T47D (cell line): Measurements from ENCODE around the gene SHROOM3.

Experiments used
- DNase-seq, 2 experiments: peaks; one replicate each; pipeline versions ENCODE4 v3.0.0 to v3.0.0-alpha.2; 2011 to 2012; ENCODE audit warnings: low read depth in 1 of 2, low spot score in 1 of 2
- JUND ChIP-seq: IDR thresholded peaks from 2 replicates; pipeline ENCODE4 v1.6.1; 2012; ENCODE audit warnings: low read depth
- in situ Hi-C: cut with HindIII; loops from 2 replicates; pipeline ENCODE4 v1.10.0; 2016; ENCODE audit warnings: low sequenced_read_pairs, low pct_unique_long_range_greater_than_20kb

Gene SHROOM3

DNA sequence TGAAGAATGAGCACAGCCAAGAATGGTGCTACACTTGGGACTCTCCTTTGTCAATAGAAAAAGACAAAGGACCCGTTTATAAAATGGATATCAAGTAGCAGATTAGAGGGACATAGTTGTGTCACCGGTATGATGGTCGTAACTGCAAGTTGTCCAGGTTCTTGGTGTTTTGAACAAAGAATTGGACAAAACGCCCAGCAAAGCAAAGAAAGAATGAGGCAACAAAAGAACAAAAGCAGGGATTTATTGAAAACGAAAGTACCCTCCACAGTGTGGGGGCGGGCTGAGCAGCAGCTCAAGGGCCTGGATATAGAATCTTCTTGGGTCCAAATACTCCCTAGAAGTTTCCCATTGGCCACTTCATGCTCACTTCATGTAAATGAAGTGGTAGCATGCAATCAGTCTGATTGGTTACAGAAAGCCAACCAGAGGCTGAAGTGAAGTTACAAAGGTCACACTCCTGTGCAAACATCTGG lies 54.7 kb downstream of the SHROOM3 start:
- in situ Hi-C loops, result no loop called here
- no peak for TF ChIP-seq JUND
- no peak for DNase-seq

DNA sequence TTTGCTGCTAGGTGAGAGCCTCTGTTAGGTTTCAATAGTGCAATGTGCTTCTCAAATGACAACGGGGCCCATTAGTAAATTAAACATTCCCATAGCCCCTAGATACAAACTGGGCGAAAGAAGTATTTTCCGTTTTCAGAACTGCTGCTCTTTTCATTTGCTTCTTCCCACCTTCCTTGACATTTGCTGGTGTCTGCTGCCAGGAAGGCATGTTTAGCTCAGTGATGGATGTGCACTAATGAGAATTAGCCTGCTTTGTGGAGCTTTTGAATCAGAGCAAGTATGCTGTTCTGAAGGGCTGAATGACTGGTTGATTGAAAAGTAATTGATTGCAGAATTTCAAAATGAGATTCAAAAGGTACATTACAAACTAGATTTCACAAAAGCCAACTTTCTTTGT lies 57.0 kb downstream of the SHROOM3 start:
- no peak for TF ChIP-seq JUND
- DNase-seq, result no peak
- in situ Hi-C loops, result no loop called here

DNA sequence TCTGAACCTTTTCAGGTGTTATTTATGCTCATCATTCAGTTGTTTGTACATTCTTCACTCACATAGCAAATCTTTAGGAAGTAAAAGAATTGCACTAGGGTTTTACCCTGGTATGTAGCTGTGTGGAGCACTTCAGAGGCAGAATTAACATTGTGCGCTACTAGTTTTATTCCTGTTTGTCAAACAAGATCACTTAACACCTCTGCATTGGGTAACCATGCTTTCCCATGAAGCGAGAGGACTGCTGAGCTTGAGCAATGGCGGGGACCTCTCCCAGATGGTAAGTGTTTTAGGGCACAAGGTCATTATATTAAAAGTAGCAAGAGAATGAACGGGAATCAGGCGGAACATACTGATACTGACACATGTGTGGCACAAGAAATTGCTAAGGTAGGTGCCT lies 59.2 kb downstream of the SHROOM3 start:
- no peak for TF ChIP-seq JUND
- in situ Hi-C loops, result no loop called here
- no peak for DNase-seq

DNA sequence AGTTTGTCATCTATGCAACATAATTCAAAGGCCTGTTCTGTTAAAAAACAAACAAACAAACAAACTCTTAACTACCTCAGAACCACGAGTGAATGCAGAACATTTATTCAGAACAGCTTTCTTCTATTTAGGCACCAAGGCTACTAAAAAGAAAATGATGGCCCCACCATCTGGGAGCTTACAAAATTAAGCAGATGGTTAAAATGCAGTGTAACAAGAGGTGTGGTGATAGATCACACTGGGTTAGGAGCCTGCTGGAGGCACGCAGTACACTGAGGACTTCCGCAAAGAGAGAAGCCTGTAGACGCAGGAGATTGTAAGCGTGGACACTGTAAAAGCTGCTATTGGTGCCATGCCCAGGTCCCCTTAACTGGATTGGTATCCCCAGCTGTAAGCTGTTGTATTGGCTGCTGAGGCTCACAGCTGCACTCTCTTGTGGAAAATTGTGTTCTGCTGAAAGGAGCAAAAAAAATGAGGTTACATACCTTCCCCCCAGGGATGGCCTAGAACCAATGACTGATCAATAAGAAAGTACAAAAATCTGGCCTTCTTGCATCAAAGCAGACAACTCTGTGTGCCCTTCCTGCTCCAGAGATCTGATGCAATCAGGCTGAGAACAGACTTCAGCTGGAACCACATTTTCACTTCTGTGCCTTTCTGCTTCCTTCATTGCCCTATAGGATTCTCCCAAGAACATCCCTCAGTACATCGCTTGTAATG lies 60.0 kb downstream of the SHROOM3 start:
- in situ Hi-C loops, result no loop called here
- DNase-seq, result no peak
- no peak for TF ChIP-seq JUND

DNA sequence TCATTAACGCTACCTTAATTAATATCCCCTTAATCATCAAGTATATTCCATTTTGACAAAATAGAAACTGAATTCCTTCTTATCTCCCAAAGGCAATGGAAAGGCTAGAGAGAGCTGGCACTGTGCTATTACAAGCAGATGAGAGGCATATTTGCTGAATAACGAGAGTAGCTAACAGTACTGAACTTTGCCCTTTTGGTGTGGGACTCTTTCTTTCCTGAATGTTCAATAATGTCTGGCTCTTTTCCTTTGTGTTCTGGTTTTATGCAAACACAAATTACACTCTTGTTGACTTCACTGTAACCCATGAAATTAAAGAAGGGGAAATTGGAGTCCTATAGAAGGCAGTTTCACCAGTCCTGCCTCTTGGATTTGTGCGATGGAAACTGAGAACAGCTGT lies 63.5 kb downstream of the SHROOM3 start:
- TF ChIP-seq JUND, result no peak
- no peak for DNase-seq
- in situ Hi-C loops, result no loop called here

DNA sequence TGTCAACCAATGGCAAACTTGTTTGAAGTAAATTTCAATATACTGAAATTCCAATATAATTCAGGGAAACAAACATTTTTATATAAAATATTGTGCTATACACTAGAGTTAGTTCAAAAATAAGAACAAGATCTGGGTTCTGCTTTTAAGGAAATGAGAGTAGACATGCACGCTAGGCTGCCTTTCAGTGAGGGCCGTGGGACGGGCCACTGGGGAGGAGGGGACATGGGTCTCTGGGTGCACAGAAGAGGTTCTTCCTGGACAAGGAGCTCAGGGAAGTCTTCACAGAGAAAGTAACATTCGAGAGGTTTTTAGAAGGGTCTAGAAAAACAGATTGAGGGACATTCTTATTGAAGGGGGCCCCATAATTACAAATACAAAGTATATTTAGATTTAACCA lies 64.4 kb downstream of the SHROOM3 start:
- TF ChIP-seq JUND, result no peak
- no peak for DNase-seq
- in situ Hi-C loops, result no loop called here

DNA sequence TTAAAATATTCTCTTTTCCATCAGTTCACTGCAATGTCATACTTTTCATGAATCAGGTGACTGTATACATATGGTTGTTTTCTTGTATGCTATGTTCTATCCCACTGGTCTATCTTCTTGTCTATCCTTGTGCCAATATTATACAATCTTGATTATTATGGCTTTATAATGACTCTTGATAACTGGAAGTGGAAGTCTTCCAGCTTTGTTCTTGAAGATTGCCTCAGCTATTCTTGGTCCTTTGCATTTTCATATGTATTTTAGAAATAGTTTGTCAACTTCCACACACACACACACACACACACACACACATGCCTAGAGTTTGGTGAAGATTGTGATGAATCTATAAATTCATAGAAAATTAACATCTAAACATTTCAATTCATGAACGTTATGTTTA lies 67.9 kb downstream of the SHROOM3 start:
- in situ Hi-C loops, result no loop called here
- no peak for DNase-seq
- TF ChIP-seq JUND, result no peak

DNA sequence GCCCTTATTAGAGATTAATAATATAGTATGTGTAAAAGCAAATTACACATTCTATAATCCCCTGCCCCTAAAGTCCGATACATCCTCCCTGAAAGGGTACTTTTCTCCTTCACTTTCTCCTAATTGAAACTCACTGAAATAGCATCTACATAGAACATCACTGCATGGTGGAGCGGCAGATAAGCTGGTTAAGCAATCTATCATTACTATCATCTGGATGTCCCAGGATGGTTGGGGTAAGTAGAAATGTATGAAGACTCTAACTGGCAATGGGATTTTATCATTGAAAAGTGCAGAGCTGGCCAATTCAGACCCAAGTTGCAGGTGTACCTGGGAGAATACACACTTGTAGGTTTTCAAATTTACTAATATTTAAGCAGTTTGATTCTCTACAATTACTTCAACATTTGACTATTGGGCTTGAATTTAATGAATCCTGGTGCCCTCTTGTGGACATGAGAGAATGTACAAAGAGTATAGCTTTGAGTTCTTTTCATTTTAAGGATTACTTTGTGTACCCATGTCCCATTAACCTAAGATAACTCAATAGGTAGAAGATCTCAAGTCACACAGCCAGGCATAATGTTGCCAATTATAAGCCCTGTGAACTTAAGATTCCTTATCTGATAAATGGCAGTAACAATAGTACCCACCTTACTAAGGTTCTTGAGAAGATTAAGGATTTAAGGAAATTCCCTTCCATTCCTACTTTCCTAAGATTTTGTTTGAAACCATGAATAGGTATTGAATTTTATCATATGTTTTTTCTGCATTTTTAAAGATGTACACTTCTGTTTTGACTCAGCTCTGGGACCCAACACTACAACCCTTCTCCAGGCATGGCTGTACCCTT lies 69.8 kb downstream of the SHROOM3 start:
- in situ Hi-C loops, result no loop called here
- peak; percentile 16 to 62 for DNase-seq
- no peak for TF ChIP-seq JUND

DNA sequence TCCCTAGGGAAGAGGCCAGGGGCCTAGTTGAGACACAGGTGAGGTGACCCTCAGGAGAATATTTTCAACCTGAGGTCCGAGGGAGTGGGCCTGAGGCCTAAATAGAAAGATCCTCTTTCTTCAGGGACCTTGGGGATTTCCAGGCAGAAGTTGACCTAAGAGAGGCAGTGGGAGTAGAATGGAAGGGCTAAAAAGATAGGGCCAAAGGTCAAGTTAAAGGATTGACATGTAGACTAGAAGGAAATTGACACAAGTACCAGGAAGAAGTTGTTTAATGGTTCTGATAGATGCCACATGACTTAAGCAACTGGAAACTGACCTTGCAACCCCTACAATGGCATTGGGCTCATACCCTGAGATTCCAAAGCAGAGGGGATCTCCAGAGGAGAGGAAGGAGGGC lies 76.9 kb downstream of the SHROOM3 start:
- TF ChIP-seq JUND, result no peak
- DNase-seq, result no peak
- in situ Hi-C loops, result no loop called here

DNA sequence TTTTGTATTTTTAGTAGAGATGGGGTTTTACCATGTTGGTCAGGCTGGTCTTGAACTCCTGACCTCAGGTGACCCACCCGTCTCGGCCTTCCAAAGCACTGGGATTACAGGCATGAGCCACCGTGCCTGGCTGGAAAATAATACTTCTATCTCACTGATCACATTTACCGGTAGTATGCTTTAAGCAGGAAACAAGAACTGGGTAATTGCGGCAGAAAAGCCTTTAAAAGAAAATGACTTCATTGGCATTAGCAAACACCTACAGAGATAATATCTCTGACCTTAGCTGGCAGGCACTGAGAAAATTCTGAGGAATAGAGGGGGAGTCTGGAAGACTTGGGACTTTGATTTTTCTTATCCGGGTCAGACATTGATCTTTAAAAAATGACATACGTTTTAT lies 78.5 kb downstream of the SHROOM3 start:
- TF ChIP-seq JUND, result no peak
- DNase-seq, result peak in 1 of 2 experiments; percentile 23
- in situ Hi-C loops, result no loop called here

DNA sequence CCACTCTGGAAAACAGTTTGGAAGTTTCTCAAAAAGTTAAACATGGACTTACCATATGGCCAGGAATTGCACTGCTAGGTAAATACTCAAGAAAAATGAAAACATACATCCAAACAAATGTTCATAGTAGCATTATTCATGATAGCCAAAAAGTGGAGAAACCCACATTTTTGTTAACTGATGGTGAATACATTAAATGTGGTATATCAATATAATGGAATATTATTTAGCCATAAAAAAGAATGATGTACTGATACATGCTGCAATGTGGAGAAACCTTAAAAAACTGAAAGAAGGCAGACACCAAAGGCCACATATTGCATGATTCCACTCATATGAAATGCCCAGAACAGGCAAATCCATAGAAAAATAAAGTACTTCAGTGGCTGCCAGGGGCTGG lies 79.1 kb downstream of the SHROOM3 start:
- no peak for TF ChIP-seq JUND
- no peak for DNase-seq
- in situ Hi-C loops, result no loop called here

DNA sequence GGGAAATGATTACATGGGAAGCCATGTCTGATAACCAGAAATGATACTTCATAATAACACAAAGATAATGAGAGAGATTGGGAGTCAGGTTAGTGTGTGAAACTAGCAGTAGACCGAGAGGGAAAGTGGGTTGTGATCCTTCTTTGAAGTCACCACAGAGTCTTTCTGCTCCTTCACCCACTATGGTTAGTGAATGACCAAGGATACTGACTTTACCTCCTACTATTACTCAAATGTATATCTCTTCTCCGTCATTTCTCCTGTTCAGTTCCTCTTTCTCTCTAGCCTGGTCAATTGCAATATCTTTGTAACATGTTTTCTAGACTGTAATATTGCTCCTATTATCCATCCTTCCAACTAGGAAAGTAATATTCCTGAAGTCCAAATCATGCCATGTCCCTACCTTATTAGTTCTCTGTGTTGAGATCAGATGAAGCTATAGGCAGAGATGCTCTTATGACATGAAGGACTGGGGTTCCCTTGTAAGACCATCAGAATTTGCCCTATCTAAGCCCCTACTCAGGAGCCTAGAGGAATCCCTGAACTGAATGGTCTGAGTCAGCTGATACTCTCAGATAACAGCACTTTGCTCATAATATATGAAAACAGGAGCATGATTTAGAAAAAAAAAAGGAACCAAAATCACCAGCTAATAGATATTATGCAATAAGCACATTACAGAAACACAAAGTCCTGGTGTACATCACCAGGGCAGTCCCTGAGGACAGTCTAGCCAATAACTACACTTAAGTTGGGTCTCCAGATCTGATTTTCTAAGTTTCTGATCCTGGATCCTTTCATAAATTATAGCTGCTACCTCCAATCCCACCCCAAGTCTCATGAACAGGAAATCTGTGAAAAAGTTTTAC lies 81.2 kb downstream of the SHROOM3 start:
- TF ChIP-seq JUND, result no peak
- no peak for DNase-seq
- in situ Hi-C loops, result no loop called here
